D721Med (cell line): ENCODE results near the gene NT5C1B.

Experiments
- DNase-seq: peaks from one replicate; pipeline ENCODE4 v3.0.0; 2011; ENCODE audit warnings: low spot score; ENCODE audit not compliant: insufficient read length
- FAIRE-seq: peaks from 2 replicates; lab custom pipeline; 2011; peaks lifted over from hg19 to GRCh38; lab: Jason Lieb, UNC
- TF ChIP-seq, protein P1 (sequence below): IDR thresholded peaks from 2 replicates; pipeline ENCODE4 v1.5.1; 2012; ENCODE audit warnings: mild to moderate bottlenecking, control low read depth; ENCODE audit not compliant: insufficient read depth; ENCODE audit errors: missing control alignments

Gene NT5C1B

DNA sequence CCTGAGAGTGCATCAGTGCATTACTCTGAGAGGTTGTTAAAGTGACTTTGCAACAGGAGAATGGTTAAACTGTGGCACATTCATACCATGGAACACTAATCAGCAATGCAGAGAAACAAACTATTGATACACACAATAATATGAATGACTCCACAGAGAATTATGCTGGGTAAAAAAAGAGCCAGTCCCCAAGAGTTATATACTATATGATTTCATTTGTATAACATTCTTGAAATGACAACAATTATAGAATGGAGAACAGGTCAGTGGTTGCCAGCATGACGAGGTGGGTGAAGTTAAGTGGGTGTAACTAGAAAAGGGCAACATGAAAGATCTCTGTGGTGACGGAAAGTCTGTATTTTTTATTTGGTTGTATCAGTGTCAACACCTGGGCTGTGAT lies 3.0 kb upstream of the NT5C1B start:
- DNase-seq: no peak
- TF ChIP-seq, protein P1, sequence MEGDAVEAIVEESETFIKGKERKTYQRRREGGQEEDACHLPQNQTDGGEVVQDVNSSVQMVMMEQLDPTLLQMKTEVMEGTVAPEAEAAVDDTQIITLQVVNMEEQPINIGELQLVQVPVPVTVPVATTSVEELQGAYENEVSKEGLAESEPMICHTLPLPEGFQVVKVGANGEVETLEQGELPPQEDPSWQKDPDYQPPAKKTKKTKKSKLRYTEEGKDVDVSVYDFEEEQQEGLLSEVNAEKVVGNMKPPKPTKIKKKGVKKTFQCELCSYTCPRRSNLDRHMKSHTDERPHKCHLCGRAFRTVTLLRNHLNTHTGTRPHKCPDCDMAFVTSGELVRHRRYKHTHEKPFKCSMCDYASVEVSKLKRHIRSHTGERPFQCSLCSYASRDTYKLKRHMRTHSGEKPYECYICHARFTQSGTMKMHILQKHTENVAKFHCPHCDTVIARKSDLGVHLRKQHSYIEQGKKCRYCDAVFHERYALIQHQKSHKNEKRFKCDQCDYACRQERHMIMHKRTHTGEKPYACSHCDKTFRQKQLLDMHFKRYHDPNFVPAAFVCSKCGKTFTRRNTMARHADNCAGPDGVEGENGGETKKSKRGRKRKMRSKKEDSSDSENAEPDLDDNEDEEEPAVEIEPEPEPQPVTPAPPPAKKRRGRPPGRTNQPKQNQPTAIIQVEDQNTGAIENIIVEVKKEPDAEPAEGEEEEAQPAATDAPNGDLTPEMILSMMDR: no peak
- FAIRE-seq: no peak

DNA sequence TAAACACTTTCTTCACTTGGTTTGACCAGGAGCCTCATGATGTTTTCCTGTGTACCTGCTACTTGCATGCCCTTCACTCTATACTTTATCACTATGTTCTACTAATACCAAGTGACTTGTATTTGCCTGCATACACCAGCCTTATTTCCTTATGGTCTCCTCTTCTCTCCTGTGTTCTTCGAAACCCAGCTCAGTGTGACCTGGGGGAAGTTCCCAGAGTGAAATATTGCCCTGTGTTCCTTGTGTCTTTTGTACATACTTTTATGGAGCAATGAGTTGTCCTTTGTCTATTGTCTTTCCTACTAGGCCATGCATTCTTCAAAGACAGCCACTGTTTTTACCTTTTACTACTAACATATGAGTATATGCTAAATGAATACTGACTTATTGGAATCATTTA lies 567 bp downstream of the NT5C1B start:
- no peak for FAIRE-seq
- no peak for DNase-seq
- TF ChIP-seq, protein P1: no peak

DNA sequence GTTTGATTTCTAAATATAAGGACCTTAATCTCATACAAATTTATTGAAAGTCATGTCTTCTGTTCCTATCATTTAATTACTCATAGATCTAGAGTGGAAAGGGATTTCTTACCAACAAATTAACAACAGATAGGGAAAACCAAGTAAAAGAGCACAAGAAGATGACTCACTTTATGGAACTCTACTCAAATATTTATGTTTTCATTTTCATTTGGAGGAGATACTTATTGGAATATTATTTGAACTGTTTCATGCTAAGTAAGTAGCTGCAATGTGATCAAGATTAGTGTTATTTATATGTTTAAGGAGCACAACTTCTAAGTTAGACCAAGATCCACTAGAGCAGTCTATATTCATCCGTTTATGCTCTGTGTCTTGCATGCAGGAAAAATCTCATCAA lies 1.3 kb downstream of the NT5C1B start:
- DNase-seq (no peak), FAIRE-seq (no peak)
- TF ChIP-seq, protein P1: no peak

DNA sequence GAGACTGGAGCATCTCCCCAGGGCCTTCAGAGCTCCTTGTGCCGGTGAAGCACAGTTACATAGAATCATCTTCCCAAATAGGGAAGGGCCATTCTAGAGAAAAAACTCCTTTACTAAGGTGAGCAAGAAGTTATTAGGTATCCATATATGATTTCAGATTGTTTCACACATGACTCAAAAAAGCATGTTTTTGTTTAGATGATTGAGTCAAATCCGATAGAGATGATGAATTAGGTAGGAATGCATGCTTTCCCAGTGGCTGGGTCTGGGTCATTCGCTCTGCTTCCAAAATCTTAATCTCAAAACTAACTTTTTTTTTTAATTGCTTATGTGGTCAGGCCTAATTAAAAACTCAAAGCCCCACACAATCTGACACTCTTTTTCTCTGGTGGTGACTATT lies 3.8 kb downstream of the NT5C1B start:
- FAIRE-seq (no peak), DNase-seq (no peak)
- TF ChIP-seq, protein P1: no peak

DNA sequence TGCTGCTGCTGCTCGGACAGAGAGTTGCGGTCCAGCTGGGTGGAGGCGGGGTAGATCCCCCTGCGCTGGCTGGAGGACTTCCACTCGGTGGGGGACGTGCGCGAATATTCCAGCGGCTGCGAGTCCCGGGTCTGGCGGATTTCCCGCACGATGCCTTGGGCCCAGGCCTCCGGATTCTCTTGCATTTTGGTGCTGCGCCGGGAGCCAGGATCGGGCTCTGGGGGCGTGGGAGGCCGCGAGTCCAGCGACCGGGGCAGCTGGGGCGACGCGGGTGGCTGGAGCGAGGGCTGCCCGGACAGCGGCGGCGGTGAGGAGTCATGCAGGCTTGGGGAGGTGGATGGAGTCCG lies 4.8 kb downstream of the NT5C1B start:
- TF ChIP-seq, protein P1: no peak
- DNase-seq (no peak), FAIRE-seq (no peak)

DNA sequence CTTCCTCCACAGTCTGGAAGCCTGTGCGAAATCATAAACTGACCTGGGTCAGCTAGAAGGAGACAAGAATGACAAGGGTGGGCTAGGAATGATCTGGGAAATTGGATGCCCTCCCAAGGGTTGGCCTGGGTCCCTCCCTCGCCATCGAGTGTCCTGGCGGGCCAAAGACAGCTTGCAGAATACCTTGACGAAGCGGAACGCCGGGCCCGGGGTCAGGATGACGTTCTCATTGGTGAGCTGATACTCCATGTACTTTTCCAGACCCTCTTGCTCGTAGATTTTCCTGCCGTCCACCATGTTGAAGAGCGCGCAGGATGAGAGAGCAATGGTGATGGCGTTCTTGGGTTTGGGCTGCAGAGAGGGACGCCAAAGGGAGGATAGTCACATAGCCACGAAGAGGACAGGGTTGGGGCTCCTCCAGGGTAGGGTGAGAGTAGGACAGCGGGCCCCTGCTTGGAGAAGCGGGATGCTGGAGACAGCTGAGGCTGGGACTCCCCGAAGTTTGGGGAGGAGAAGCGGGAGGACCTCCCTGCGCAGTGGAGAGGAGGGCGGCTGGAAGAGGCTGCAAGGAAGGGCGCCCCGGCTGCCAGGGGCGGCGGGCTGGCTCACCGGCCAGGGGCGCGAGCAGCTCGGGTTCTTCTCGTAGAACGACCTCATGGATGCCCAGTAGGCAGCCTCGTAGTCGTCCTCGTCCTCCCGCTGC lies 5.3 kb downstream of the NT5C1B start:
- FAIRE-seq (no peak), DNase-seq (no peak)
- TF ChIP-seq, protein P1: no peak

DNA sequence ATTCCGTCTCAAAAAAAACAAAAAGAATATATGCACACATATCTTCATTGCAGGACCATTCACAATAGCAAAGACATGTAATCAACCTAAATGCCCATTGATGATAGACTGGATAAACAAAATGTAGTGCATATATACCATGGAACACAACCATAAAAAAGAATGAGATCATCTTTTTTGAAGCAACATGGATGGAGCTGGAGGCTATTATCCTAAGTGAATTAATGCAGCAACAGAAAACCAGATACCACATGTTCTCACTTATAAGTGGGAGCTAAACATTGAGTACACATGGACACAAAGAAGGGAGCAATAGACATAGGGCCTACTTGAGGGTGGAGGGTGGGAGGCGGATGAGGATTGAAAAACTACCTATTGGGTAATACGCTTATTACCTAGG lies 8.8 kb downstream of the NT5C1B start:
- DNase-seq (no peak), FAIRE-seq (no peak)
- TF ChIP-seq, protein P1: no peak
